AML-193 (cell line): ENCODE measurements around the gene KANTR.
"Not testable (repeated sequence)": the region's sequence is repeated elsewhere in the genome, so short reads cannot be mapped to it uniquely, and the experiment has no call there.

Experiments used
- DNase-seq, 2 experiments: peaks; one replicate each; lab custom pipeline; 2025; lab: John Stamatoyannopoulos, UW

Gene KANTR

DNA sequence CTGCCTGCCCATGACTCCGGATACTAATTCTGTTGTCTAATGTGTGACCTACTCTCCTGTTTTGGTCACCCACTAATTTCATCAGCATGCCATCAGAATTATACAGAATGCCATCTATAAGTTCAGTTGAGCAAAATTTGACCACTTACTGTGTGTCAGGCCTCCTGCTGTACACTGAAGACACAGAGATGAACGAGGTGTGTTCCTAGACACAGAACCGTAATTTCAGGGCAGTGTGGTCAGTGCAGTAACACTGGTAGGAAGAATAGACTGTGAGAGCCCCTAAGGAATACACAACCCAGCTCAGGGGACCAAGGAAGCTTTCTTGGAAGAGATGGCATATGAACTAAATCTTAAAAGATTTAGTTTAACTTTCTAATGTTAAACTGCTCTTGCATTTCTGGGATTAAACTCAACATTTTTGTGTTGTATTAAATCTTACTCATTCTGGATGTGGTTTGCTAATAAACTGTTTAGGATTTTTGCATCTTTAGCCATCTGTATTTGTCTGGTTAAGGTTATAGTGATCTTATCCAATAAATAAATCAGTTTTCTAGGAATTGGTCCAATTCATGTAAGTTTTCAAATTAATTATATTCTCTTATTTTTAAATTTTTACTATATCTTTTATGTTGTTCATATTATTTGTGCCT is 34.3 kb downstream of the KANTR start:
- no peak for DNase-seq

GRCh38 chrX:53133400-53133799 is 39.5 kb downstream of the KANTR start:
- no peak for DNase-seq

GRCh38 chrX:53135581-53135980 is 41.6 kb downstream of the KANTR start:
- no peak for DNase-seq

DNA sequence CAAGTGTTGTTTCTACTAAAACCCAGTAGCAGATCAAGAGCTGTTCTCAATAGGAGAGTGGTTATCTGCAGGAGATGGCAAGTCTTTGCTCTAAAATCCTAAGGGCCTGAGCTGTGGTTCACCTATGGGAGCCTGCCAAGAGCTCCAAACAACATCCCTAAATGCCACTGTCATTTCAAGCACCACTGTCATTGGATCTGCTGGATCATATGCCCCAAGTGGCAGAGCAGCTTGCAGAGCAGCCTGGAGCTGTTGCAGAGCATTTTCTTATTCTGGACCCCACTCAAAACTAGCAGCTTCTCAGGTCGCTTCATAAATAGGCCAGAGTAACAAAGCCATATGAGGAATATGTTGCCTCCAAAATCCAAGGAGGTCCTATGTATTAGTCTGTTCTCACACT is 59.6 kb downstream of the KANTR start:
- no peak for DNase-seq

DNA sequence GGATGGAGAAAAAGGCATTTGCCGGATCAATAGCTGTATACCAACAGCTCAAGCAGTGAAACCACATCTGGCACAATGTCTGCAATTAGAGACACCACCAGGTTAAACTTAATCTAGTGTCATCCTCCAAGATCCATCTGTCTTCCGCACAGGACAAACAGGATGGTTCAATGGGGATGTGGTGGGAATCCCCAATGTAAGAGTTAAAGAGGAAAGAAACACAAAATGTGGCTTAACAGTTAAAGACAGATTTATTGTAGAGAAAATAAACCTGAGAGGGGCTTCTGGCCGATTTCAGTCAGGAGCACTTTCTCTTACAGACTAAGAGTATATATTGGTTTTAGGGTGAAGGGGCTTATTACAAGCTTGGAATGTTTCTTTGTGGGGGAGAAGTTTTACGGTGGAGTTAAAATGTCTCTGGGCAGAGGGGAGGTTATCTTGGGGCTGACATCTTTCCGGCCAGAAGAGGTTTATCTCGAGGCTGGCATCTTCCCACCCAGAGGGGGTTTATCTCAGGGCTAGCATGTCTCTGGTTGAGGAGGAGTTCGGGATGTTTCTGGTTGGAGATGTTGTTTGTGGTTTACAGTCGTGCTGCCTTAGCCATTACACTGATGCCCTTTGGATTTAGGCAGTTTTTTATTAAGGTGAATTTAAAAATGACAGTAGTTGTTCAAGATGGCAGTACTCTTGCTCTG is 61.7 kb downstream of the KANTR start:
- DNase-seq: no peak

DNA sequence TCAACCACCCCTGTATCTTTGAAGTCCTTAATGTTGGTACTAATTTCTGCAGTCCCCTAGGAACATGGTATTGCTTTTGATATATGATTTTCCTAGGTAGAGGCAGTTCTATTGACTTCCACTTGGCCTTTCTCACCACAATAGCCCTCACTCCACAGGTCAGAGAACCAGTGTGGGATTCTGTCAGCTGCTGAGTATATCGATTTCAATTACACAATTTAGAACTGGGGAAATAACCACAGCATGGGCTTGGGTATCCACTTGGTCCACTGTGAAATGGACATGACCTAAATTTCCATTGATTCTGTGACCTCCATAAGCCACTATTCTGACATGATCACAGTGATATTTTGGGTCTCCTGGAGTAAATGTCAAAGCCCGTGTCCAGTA is 62.3 kb downstream of the KANTR start:
- no peak for DNase-seq

DNA sequence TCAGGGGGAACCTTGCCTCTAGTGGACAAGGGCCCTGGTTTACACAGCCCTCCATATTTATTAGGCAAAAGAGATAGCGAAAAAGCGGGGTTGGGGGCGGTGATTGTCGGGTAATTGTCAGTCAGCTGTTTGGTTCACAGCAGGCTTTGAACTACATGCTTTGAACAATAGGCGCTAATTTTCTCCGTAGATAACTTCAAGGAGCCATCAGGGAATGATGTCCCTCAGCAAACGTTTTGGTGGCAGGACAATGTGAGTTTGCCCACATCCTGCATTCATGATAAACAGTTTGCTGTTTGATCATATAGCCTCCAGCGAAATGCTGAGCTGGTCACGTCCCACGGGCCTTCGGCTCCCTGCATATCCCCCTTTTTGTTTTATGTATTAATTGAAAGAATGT is 65.2 kb downstream of the KANTR start:
- no peak for DNase-seq

DNA sequence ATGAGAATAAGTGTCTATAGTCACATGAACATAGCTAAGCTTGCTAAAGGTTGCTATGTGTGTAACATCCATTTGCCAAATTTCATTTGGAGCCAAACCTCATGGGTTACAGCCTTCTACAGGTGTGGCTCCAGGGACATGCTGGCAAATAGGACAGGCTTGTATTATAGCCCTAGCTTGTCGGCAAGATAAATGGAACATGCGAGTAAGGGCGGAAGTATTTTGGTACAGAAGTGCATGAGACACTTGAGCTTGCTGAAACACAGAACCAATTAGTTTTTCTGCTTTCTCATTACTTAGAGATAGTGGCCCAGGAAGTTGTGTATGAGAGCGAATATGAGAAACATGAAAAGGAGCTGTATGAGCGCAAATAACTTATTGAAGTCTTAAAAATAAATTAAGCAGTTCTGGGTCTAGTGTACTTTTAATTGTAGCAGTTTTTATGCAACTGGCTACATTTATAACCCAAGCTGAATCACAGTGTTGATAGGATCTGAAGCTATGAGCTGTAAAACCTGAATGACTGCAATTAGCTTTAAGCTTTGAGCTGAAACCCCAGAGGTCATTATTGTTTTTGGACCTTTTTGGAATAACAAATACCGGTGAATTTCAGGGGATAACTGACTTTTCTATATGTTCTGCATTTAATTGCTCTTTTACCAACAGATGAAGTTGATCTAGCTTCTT is 66.5 kb downstream of the KANTR start:
- DNase-seq: no peak

GRCh38 chrX:53163436-53163835 is 69.5 kb downstream of the KANTR start:
- DNase-seq: no peak

- DNase-seq: not testable (repeated sequence)
These were observed 70.6 kb downstream of the KANTR start for GRCh38 chrX:53164566-53164965.

GRCh38 chrX:53166103-53166502 is 72.2 kb downstream of the KANTR start:
- DNase-seq: no peak

- no peak for DNase-seq
These were observed 77.4 kb downstream of the KANTR start for GRCh38 chrX:53171356-53171755.
